CD4-positive, alpha-beta T cell treated with Interleukin-6 at 100 ng/mL for 8 hours (primary cell): Measurements from ENCODE around the gene DNAH5.

Experiments used
- DNase-seq: peaks from one replicate; pipeline ENCODE4 v3.0.0-alpha.2; 2020; ENCODE audit warnings: mixed read lengths, low spot score

The DNAH5 gene

DNA sequence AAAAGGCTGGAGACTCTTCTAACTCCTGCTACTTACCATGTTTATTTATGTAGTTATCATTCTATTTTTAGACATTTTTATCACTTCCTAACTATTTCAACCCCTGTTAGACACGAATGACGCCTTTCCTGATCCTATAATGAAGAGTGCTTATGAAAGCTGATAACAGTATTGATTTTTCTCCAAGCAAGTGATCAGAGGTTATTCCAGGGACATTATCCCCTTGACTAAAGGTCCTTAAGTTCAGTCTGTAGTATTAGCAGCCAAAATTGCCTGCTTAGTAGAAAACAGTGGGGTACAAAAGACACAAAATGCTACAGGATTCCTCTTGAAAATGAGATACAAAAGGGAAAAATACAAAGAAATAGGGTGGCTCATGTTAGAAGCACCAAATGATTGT, 235.6 kb downstream of the DNAH5 start:
- no peak for DNase-seq

DNA sequence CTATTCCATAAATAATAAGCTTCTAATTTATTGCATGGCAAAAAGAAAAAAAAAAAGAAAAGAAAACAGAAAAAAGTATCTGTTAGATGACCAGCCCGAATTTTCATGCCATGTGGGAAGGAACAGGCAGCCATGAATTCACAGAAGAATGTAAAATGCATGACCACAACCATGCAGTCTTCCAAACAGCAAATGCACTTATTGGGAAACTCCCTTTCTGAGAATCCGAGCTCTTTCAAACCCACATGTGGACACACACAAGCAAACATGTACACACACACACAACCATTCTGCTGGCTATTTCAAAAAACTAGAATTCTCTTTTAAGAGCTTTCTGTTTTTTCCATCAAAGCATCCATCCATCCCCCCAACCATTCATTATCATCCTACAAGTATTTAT, 236.1 kb downstream of the DNAH5 start:
- DNase-seq, result no peak

DNA sequence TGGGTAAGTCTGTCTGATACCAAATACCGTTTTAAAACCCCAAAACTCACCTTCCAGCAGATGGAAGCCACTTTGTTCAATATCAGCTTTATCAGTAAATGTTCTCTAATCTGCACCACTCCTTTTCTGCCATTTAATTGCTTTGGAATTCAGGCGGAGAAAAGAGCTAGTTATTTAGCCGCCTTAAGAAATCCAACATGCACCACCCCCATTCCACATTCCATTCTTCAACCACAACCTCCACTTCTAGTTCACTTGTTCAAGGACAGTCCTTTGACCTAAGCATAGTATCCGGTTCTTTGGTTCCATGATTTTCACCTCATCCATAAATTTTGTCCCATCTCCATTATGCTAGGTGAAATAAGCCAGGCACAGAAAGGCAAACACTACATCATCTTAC, 240.1 kb downstream of the DNAH5 start:
- no peak for DNase-seq

DNA sequence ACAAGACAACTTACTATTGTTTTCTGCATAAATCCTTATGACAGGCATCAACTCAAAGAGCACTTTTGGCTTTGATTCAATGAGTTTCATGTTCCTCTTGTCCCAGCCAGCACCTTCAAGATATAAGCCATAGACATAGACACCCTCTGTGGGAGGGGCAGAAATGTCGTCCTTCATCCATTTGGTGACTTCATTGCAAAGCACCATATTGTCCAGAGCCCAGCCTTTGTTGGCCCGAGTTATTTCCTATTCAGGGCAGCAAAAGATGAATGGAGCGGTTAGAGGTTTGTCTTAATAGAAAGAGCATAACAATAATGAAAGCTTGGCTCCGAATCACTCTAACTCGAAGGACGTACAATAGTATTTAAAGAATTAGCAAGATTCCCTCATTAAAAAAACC, 243.9 kb downstream of the DNAH5 start:
- DNase-seq, result no peak

DNA sequence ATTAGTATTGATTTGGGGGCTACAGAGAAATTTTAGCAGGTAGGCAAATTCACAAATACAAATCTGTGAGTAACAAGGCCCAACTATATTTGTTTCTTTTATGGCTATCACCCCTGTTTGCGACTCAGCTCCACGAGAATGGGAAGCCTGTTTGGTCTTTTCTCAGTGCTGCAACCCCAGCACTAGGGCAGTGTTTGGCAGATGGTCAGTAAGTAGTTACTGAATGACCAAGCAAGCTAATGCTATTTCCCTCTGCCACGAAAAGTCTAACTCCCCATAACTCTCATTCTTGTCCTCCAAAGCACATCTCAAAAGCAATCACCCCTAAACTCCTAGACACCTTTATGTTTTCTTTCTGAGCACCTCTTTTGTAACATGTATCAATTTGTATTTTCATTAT, 245.6 kb downstream of the DNAH5 start:
- DNase-seq, result no peak

DNA sequence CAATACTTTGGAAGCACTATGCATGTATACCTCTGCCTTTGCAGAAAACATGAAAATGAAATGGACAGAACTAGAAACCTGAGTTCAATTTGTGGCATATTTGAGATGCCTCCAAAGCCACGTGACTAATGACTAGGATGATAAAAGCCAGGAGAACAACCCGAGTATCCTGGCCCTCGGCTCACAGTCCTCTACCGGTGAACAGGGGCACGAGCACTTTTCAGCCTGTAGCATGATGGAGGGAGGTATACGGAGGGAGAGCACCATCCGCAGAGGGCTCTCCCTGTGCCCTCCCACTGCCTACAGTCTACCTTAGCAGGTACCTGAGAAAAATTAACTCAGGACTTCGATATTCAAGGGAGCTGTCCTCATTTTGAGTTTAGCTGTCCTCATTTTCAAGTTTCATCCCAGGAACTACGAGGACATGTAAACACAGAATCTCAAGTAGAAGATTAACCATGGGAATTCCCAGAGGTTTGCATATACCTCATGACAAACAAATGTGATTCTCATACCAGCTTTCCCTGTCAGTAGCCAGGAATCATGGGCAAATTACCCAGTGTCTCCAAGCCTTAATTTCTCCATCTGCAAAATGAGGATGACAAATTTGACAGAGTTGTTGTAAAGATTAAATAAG, 249.3 kb downstream of the DNAH5 start:
- no peak for DNase-seq

DNA sequence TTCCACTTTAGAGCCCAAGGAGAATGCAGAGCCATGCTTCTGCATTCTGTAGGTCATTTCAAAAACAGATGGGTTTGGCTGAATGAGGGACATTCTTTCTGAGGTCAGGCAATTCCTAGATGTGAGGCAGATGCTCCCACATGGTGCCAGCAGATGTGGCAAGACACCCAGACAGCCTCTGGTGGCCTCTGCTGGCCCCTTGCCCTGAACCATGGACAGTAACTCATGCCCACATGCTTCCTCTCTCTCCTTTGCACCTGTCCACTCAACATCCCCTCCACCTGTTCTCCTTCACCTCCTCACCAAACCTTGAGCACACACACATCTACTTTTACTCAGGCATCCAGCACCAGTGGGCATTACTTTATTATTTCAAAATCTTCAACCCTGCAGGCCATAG, 252.3 kb downstream of the DNAH5 start:
- DNase-seq, result no peak

DNA sequence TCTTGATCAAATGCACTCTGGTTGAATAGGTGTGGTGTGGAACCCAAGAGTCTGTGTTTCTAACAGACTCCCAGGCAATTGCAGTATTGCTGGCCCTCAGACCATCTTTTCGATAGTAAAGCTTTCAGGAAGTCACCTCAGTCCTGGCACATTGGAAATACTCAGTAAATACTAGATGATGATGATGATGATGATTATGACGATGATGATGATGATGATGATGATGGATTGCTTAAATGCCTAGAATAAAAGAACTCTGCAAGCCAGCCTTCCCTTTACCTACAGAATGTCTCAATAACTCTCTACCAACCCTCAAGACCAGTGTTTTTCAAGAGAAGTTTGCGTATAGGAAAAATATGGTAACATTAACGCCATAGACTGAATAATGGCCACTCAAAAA, 268.0 kb downstream of the DNAH5 start:
- DNase-seq, result no peak

DNA sequence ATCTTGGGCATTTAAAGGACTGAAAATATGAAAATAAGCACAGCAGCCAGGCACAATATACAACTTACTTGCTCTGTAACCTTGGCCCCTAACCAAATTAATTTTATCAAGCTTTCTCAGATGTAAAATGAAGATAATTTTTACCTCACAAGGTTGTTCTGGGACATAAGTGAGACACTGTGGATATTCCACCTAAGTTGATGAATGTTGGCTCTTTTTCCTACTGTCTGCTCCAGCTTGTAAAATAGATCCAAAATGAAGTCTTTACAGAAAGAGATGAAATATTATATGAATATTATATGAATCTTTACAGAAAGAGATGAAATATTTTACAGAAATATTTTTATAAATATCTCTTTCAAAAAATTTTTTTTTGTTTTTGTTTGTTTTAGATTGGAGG, 270.1 kb downstream of the DNAH5 start:
- DNase-seq, result no peak

DNA sequence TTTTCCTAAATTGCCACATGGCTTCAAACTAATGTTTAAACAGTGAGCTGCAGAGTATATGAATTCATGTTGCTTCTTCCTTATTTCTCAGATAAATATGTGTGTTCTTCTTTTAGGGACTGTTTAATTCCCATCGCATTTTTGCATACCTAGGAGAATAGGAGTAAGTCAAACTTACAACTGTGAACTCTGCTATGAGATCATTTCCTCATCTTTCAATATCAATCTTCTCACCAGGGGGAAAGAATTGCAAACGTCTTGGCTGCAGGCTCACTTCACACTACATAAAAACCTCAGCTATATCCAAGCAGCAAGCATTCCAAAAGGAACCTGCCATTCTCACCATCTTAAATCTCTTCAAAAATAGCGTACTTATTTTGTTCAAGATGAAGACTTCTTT, 271.0 kb downstream of the DNAH5 start:
- no peak for DNase-seq

DNA sequence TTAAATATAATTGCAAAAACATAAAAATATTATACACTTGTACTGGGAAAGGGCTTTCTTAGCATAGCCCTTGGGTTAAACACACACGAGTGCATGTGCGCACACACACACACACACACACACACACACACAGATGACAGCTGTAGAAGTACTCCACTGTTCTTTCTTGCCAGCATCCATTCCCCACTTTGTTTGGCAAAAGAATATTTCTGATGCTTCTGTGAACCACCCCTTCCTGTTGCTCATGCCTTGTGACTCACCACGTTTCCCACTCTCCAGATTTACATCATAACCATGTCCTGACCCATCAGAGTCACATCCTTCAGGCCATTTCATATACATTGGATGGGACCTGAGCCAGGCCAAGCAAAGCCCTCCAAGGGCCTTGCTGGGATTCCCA, 280.1 kb downstream of the DNAH5 start:
- DNase-seq, result no peak

DNA sequence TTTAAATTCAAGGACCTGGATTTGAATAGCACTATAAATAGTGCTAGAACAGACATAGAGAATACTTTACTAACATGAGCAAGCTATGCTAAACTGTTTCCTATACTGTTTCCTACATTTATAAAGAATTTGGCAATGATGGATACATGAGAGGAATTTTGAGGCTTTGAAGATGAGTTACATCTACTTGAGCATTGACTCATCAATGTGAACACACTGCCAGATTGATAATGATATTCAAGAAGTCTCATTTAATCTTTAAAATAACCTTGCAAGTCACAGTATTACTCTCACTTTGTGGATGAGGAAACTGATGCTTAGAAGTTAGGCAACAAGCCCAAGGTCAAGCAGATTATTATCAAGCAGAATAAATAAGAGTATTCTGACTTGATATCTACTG, 281.9 kb downstream of the DNAH5 start:
- DNase-seq, result no peak

DNA sequence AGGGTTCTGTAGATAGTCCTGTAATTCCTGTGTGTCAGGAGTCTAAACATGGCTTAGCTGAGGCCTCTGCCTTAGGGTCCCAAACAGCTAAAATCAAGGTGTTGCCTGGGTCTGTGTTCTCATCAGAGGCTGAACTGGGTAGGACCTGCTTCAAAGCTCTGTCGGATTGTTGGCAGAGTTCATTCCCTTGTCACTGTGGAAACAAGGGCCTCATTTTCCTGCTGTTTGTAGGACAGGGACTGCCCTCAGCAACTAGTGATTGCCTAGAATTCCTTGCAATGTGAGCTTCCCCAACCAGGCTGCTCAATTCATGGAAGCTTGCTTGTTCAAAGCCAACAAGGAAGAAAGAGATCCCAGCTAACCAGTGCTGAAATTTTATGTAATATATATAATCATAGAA, 283.2 kb downstream of the DNAH5 start:
- no peak for DNase-seq

DNA sequence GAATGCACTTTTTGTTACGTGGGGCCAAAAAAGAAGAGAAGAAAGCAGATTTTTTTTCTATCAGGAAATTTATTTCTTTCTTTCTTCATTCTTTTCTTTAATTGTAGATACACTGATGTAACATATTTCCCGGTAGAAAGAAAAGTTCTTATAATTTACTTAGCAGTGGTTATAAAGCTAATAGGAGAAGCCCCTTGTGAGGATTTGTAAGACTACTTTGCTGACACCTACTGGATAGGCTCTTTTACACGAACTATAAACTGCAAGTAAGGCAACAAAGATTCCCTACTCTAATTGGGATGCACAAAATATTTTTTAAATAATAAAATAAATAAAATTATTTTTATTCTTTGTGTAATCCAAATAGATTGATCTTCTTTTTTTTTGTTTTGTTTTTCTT, 284.4 kb downstream of the DNAH5 start:
- no peak for DNase-seq

DNA sequence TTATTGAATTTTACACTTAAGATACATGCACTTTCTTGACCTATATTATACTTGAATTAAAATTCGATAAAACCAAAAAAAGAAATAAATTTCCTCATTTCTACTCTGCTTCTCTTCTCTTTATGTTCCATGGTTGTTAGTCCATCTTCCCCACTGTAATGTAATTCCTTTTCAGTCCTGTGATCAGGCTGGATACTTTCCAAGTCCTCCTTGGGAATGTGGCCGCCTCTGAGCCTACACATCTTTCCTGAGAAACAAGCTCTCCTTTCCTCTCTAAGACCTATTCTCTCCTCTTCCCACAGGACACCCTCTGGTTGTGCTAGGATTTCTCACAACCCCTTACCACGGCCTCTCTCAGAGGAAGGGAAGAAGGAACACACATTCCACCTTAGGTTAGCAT, 285.1 kb downstream of the DNAH5 start:
- DNase-seq, result no peak

DNA sequence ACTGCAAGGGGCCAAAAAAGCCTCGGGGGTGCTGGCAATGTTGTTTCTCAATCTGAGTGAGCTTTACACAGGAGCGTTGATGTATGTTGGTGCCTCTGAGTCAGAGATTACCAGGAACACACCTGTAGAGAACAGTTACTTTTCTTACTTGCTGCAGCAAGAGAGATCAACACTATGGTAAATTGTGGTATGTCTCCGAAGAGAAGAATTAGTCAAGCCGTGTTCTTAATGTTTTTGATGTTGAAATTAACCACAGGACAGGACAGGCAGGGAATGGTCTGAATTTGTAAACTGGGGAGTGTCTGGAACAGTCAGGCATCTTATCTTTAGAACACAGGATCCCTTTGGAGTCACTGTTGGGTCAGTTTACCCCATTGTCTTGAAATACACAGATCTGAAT, 285.7 kb downstream of the DNAH5 start:
- no peak for DNase-seq

DNA sequence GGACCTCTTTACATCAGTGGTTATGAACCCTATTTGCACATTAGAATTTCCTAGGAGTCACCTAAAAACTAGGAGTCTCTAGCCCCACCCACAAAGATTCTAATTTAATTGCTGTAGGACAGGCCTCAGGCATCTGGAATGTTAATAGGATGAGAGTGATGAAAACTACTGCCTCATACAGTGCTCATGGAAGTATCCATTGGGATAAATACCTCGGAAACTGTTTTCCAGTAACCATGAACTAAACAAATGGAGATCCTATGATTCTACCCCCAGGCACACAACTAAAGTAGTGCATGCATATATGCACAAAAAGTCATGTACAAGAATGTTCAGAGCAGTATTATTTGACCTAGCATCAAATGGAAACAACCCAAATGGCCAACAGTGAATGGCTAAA, 286.3 kb downstream of the DNAH5 start:
- no peak for DNase-seq

DNA sequence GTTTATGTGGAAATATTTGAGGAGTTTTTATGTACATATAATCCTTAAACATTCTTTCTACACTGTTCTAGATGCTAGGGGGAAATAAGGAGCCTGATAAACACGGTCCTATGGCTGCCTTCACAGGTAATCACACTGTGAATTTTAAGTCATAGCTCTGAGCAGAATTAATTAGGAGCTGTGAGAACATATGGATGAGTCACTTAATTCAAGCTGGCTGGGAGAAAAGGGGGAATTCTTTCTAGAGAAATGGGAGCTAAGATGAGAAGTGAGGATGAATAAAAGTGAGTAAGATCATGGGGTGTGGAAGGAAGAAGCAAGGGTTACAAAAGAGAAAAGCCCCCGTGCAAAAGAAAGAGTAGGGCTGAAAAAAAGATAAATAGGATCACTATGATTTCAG, 290.8 kb downstream of the DNAH5 start:
- no peak for DNase-seq

DNA sequence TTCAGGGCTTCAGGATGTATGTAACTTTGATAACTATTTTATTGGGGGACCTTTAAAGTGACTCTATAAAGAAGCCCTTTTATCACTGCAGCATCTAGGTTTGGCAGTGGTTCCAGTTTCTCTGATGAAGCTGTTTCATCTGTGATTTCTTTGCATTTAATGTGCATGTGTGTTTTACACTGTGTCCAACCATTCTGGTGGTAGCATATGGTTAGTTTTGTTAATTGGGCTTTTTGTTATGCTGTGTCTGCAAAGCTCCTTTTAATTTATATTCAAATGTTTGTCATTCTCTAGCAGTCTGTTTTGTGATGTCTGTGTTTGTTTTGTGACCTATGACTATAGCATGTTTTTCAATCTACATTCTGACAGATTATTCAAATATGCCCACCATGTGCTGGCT, 294.8 kb downstream of the DNAH5 start:
- DNase-seq, result no peak

DNA sequence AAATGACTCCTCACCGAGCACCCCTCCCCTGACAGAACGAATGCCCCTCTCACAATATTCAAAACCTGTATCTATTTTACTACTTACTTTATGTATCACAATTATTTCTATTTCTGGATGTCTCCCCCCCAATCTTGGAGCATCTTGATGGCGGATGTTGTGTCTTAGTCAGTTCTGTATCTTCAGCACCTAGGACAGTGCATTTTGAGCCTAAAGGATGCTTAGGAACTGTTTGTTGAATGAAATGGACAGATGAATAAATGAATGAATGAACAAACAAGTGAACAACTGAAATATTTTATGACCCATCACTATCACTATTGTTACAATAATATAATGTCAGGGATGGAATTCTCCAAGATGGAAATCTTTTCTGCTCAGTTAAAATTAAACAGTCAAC, 295.7 kb downstream of the DNAH5 start:
- no peak for DNase-seq

DNA sequence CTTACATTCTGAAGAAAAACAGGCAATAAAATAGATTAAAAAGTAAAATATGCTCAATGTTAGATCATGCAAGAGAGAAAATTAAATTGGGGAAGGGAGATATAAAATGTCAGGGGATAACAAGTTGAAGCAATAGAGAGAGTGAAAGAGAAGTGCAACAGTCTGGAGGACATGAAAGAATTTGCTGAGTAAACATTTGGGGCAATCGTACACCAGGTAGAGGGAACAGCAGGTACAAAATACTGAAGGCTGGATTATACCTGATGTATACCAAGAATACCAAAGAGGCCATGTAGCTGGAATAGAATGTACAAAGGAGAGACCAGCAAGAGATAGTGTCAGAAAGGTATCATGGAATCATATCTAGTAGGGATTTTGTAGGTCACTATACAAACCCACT, 300.8 kb downstream of the DNAH5 start:
- no peak for DNase-seq

DNA sequence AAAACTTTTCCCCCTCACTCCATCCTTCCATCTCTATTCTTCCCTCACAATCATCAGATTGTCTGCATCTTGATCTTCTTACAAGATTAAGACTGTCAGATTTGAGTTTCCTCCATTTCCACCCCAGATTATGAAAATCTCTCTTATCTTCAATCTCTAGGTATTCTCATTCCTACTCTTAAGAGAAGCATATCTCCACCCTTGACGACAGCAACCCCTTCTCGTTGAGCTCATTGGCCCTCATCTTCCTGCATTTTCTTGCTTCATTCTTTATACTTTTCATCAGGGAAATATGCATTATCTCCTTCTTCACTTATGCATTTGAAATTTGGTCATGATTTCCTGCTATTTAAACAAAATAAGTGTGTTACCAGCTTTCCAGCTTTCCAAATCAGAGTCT, 301.3 kb downstream of the DNAH5 start:
- no peak for DNase-seq
